GM12891 (cell line): ENCODE measurements around the gene ATL3.
"Not testable (repeated sequence)": the region's sequence is repeated elsewhere in the genome, so short reads cannot be mapped to it uniquely, and the experiment has no call there.

Experiments
- DNase-seq: peaks from one replicate; pipeline ENCODE4 v3.0.0; 2011; ENCODE audit warnings: low spot score; ENCODE audit not compliant: insufficient read length
- FAIRE-seq: peaks from 2 replicates; lab custom pipeline; 2011; peaks lifted over from hg19 to GRCh38; lab: Jason Lieb, UNC
- PAX5 ChIP-seq: IDR thresholded peaks from 2 replicates; pipeline ENCODE4 v1.6.1; 2011; ENCODE audit warnings: low read length, moderate library complexity, mild to moderate bottlenecking; ENCODE audit not compliant: insufficient read depth, severe bottlenecking
- POLR2A ChIP-seq: IDR thresholded peaks from 2 replicates; pipeline ENCODE4 v1.6.1; 2011; ENCODE audit warnings: low read depth, low read length, control low read depth
- POLR2AphosphoS5 ChIP-seq: IDR thresholded peaks from 2 replicates; pipeline ENCODE4 v1.6.1; 2011; ENCODE audit warnings: low read depth, low read length, control low read depth
- POU2F2 ChIP-seq: IDR thresholded peaks from 2 replicates; pipeline ENCODE4 v1.6.1; 2011; ENCODE audit warnings: low read depth, mild to moderate bottlenecking, control low read depth, low read length, moderate library complexity
- SPI1 ChIP-seq: IDR thresholded peaks from 2 replicates; pipeline ENCODE4 v1.6.1; 2011; ENCODE audit warnings: low read depth, low read length, control low read depth
- TAF1 ChIP-seq: IDR thresholded peaks from 2 replicates; pipeline ENCODE4 v1.6.1; 2011; ENCODE audit warnings: low read depth, low read length, control low read depth

The ATL3 gene

DNA sequence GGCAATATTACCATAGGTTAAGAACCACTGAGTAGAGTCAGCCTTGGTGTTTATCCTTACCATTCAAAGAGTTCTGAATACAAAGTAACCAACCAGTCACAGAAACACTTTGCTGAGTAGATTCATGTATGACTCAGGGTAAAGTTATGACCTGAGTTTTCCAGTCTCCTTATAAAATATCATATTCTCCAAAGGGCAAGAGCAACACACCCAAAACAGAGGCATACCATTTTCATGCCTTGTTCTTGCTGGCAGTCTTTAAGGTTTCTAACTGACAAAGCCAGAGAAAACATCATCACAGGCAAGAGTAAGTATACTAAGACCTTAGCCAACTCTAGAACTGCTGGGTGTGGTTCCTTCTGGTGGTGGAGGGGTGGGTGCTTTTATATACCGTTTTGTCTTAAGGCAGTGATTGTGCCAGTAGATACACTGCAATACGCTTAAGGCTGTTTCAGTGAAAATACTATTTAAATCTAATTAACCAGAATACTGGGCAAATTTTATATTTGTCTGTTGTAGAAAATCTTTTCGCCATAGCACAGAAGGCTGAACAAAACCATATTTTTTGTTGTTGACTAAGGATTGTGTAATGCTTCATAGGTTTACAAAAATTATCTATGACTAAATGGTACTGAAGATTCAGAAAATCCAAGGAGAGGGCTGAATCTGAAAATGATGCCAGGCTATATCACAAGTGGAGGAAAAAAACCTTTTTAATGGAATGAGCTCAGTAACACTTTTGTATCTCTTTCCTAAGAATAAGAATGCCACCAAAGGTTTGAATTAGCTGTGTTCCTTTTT, 3.0 kb downstream of the ATL3 start:
- DNase-seq, result no peak
- TF ChIP-seq POU2F2, result no peak
- no peak for TF ChIP-seq PAX5
- no peak for TF ChIP-seq POLR2A
- TF ChIP-seq SPI1, result no peak
- TF ChIP-seq POLR2AphosphoS5, result no peak
- no peak for TF ChIP-seq TAF1
- no peak for FAIRE-seq

DNA sequence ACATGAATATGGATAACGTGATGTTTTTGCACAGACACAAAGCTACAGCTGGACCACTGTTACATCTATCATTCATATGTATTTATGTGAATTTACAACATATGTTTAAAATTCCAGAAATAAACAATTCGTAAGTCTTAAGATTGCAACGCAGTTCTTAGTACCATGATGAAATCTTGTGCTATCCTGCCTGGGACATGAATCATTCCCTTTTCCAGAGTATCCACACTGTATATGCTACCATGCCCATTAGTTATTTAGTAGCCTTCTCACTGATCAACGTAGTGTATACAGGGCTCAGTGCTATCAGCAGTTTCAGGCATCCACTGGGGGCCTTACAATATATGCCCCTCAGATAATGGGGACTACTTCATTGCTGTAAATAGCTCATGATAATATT, 4.3 kb downstream of the ATL3 start:
- FAIRE-seq (no peak), DNase-seq (no peak)
- TF ChIP-seq POLR2AphosphoS5 (no peak), PAX5 (no peak), POLR2A (no peak)

DNA sequence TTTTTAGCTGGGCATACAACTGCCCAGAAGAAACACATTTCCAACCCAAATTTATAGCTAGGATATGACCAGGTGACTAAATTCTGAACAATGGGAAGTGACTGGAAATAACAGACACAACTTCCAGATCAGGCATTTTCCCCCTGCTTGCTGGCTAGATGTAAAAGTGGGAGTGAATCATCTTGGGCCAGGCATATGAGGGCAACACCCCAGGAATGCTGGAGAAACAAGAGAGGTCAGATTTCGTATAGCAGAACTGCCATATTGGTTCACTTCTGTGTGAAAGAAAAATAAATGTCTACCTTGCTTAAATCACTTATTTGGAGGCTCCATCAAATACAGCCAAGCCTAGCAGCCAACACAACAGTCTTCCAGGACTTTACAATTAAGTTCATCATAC, 7.4 kb downstream of the ATL3 start:
- no peak for DNase-seq
- no peak for FAIRE-seq
- TF ChIP-seq POU2F2 (no peak), POLR2AphosphoS5 (no peak), SPI1 (no peak), TAF1 (no peak), PAX5 (no peak), POLR2A (no peak)

DNA sequence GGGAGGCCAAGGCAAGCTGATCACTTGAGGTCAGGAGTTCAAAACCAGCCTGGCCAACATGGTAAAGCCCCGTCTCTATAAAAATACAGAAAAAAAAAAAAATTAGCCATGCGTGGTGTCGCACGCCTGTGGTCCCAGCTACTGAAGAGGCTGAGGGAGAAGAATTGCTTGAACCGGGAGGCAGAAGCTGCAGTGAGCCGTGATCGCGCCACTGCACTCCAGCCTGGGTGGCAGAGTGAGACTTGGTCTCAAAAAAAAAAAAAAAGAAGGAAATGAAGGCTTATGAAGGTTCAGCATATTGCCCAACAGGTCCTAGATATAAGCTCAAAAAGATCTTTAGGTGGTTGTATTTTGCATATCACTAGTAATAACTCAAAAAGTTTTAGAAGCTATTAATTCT, 10.2 kb downstream of the ATL3 start:
- peak; percentile 50 for FAIRE-seq
- no peak for DNase-seq
- TF ChIP-seq TAF1, result no peak
- TF ChIP-seq SPI1, result no peak
- no peak for TF ChIP-seq POLR2A
- no peak for TF ChIP-seq POU2F2
- TF ChIP-seq POLR2AphosphoS5, result no peak
- no peak for TF ChIP-seq PAX5

DNA sequence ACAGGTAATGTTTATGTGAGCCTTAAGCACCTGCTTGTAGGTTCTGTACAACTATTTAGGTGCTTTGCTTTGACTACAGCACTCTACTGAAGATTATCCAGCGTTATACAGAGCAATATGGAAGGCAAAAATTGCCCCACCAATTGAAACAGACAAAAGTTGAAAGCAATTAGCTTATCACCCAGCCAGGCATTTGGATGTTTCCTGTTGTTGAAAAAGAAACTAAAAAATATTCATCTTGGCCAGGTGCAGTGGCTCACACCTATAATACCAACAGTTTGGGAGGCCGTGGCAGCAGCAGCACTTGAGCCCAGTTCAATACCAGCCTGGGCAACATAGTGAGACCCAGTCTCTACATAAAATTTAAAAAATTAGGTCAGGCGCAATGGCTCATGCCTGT, 18.5 kb downstream of the ATL3 start:
- FAIRE-seq, result no peak
- no peak for DNase-seq
- no peak for TF ChIP-seq POLR2A
- TF ChIP-seq POU2F2, result no peak
- no peak for TF ChIP-seq POLR2AphosphoS5
- no peak for TF ChIP-seq TAF1
- no peak for TF ChIP-seq SPI1
- no peak for TF ChIP-seq PAX5

DNA sequence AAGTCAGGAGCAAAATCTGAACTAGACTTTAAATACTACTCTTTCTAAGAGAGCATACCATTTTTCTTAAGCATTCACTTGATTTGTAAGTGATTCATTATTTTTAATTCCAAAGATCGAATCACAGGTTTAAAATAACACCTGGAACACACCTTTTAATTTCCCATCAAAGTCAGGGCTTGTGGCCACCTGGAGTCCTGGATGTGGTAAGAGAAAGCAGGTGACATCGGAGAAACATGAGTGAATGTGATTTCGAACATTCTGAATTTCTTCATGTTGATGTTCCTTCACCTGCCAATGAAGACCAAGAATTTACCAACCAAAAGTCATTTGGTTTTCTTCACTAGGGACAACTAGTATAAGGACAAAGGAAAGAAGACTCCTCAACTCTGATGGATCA, 28.0 kb downstream of the ATL3 start:
- DNase-seq (no peak), FAIRE-seq (no peak)
- TF ChIP-seq POLR2AphosphoS5 (no peak), POU2F2 (no peak), SPI1 (no peak), POLR2A (no peak), PAX5 (no peak), TAF1 (no peak)

DNA sequence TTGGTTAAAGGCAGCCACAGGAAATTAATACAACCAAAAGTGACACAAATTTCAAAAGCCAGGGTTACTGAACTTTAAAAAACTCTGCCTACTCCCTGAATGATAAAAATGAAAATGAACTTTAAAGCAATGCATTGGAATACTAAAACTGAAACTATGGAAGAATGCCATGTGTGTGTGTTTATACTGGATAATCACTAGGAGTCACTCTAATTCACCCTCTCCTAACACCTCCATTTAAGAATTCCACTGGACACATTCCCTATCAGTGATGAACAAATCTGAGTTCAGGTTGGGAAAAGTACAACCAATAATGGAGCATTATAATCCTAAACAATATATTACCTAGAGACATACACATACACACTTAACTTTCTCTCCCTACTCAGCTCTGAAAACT, 29.4 kb downstream of the ATL3 start:
- DNase-seq, result no peak
- FAIRE-seq, result no peak
- TF ChIP-seq TAF1, result no peak
- no peak for TF ChIP-seq PAX5
- no peak for TF ChIP-seq POLR2A
- TF ChIP-seq POLR2AphosphoS5, result no peak
- no peak for TF ChIP-seq SPI1
- TF ChIP-seq POU2F2, result no peak

DNA sequence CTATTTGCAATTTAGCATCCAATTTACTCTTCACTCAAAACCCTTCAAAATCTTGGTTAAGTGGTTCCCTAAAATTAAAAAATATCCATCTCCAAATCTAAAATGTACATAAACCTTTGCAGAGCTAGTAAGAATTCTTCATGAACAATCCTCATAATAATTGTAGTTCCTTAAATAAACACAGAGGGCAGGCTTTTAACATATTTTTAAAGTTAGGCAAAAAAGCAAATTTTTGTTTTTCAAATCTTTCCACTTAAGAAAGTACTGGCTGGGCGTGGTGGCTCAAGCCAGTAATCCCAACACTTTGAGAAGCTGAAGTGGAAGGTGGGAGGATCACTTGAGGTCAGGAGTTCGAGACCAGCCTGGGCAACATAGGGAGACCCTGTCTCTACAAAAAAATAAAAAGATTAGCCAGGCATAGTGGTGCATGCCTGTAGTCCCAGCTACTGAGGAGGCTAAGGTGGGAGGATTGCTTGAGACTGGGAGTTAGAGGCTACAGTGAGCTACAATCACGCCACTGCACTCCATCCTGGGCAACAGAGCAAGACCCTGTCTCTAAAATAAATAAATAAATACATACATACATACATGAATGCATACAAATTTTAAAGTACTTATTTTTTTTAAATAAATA, 31.9 kb downstream of the ATL3 start:
- DNase-seq (no peak), FAIRE-seq (no peak)
- TF ChIP-seq PAX5 (no peak), SPI1 (no peak), POU2F2 (no peak), POLR2AphosphoS5 (no peak), TAF1 (no peak), POLR2A (no peak)

DNA sequence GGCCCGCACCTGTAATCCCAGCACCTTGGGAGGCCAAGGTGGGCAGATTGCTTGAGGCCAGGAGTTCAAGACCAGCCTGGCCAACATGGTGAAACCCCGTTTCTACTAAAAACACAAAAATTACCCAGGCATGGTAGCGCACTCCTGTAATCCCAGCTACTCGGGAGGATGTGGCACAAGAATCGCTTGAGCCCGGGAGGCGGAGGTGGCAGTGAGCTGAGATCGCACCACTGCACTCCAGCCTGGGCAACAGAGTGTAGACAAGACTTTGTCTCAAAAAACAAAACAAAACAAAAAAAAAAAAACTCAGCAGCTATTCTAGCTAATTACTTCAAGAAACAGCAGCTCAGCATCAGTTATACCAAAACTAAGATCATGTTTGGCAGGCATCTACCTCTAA, 32.7 kb downstream of the ATL3 start:
- FAIRE-seq, DNase-seq: not testable (repeated sequence)

DNA sequence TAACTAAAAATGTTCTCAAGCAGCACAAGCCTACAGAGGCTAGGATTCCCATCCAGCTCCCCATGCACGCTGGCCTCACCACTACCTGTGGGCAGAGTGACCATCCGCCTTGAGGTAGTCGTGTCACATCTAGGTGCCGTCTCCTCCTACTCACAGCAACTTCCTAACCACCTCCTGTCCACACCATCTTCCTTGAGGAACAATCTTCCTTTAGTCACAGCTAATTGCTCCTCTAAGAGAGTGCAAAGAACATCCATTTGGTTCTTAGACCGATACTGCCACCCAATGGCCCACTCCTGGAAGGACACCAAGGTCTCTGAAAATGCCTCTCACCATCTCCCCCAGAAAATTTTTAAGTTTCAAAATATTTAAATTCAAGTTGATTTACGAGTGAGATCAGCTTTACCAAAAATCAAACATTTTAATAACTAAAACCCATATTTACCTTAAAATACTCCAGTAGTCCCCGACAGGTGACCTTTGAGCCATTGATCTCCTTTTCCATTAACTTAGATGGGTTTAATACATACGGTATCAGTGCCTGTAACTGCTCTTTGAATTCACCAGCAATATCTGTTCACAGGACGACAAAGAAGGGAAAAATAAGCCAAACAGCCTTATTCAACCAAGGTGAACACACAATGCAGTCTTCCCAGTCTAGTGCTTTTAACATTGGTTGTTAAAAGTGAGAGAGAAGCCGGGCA, 35.3 kb downstream of the ATL3 start:
- TF ChIP-seq PAX5 (no peak), SPI1 (no peak), POLR2AphosphoS5 (no peak), POU2F2 (no peak), POLR2A (no peak), TAF1 (no peak)
- FAIRE-seq (peak; percentile 75), DNase-seq (peak; percentile 37)
